GM19023 (cell line): ENCODE measurements around the gene CCL22.

Experiments used
- ATAC-seq: cut with Tn5 transposase; IDR thresholded peaks from one replicate; pipeline ENCODE4 v1.9.1; 2021; ENCODE audit warnings: mild to moderate bottlenecking, moderate library complexity; ENCODE audit not compliant: unreplicated experiment

The CCL22 gene

GRCh38 chr16:57345666-57346204, 12.8 kb upstream of the CCL22 start:
- ATAC-seq, result no peak

GRCh38 chr16:57347858-57348257, 10.7 kb upstream of the CCL22 start:
- ATAC-seq, result no peak

- no peak for ATAC-seq
Observed at GRCh38 chr16:57348327-57348726, 10.3 kb upstream of the CCL22 start.

GRCh38 chr16:57349212-57350031, 9.2 kb upstream of the CCL22 start:
- ATAC-seq, result peak; percentile 95

GRCh38 chr16:57352636-57353047, 5.9 kb upstream of the CCL22 start:
- no peak for ATAC-seq

GRCh38 chr16:57354311-57354710, 4.3 kb upstream of the CCL22 start:
- ATAC-seq, result no peak

GRCh38 chr16:57355898-57356414, 2.6 kb upstream of the CCL22 start:
- no peak for ATAC-seq

- no peak for ATAC-seq
Observed at GRCh38 chr16:57356547-57356946, 2.0 kb upstream of the CCL22 start.

GRCh38 chr16:57357330-57358085, 1.1 kb upstream of the CCL22 start:
- no peak for ATAC-seq

GRCh38 chr16:57358086-57358420, 530 bp upstream of the CCL22 start:
- ATAC-seq, result peak; percentile 12

- no peak for ATAC-seq
Observed at GRCh38 chr16:57360321-57360935, 1.8 kb downstream of the CCL22 start.

- no peak for ATAC-seq
Observed at GRCh38 chr16:57361404-57361803, 2.8 kb downstream of the CCL22 start.

- ATAC-seq, result no peak
Observed at GRCh38 chr16:57364143-57364542, 5.6 kb downstream of the CCL22 start.

GRCh38 chr16:57366544-57367040, 8.0 kb downstream of the CCL22 start:
- no peak for ATAC-seq

GRCh38 chr16:57367116-57367752, 8.7 kb downstream of the CCL22 start:
- no peak for ATAC-seq

- no peak for ATAC-seq
Observed at GRCh38 chr16:57371494-57372371, 13.2 kb downstream of the CCL22 start.

- no peak for ATAC-seq
Observed at GRCh38 chr16:57372372-57373116, 14.0 kb downstream of the CCL22 start, which contains the start of gene CX3CL1. Gene CX3CL1, plus strand, starts transcription at chr16:57372490. Its CDS starts 79 bp downstream, at chr16:57372569.

- no peak for ATAC-seq
Observed at GRCh38 chr16:57373117-57373947, 14.7 kb downstream of the CCL22 start.
